Progenitor cell of endocrine pancreas (in vitro differentiated cells): ENCODE measurements around the gene MAML3. TPM values are rescaled to one million over a fixed set of nuclear protein-coding genes. Genes with fewer than 3 reads are reported as not detected.
A peak's percentile ranks its signal among the peaks of the same experiment; 100 is the strongest.

Experiments used
- DNase-seq: peaks from one replicate; pipeline ENCODE4 v3.0.0; 2021; ENCODE audit warnings: low spot score; ENCODE audit not compliant: unreplicated experiment
- H3K27ac Mint-ChIP-seq: 2 replicates; pipeline ENCODE4 v1.8.0; 2021; ENCODE audit warnings: mild to moderate bottlenecking, moderate library complexity, mixed read lengths
- H3K27me3 Mint-ChIP-seq: 2 replicates; pipeline ENCODE4 v1.8.0; 2021; ENCODE audit warnings: mixed read lengths
- H3K36me3 Mint-ChIP-seq: 2 replicates; pipeline ENCODE4 v1.8.0; 2022; ENCODE audit warnings: mixed read lengths; ENCODE audit not compliant: insufficient read depth
- H3K4me1 Mint-ChIP-seq: 2 replicates; pipeline ENCODE4 v1.8.0; 2021; ENCODE audit warnings: low read depth, mixed read lengths
- H3K4me3 Mint-ChIP-seq: 2 replicates; pipeline ENCODE4 v1.8.0; 2021; ENCODE audit warnings: low read depth, mild to moderate bottlenecking, moderate library complexity, mixed read lengths
- H3K9me3 Mint-ChIP-seq: 2 replicates; pipeline ENCODE4 v1.8.0; 2021; ENCODE audit warnings: low read depth, mixed read lengths
- CTCF ChIP-seq: fragments of 200-600 bp; sonication (generic); IDR thresholded peaks from one replicate; pipeline ENCODE4 v1.5.0; 2021; ENCODE audit warnings: antibody characterized with exemption, mild to moderate bottlenecking; ENCODE audit not compliant: unreplicated experiment
- total RNA-seq: library from RNA; stranded (reverse); gene quantifications from 2 replicates; pipeline ENCODE4 v1.2.1, GENCODE V29; 2021

The MAML3 gene
- total RNA-seq, 1 donor from 2014 or later, result 48.5 TPM

GRCh38 chr4:139922406-139923024 is 231.5 kb downstream of the MAML3 start:
- Mint-ChIP-seq H3K27ac (no peak overlapping the region), H3K9me3 (peaks cover 5% of the 10 kb centered on the region), H3K4me1 (peaks cover 59% of the 10 kb centered on the region), H3K4me3 (no peak overlapping the region), H3K27me3 (no peaks in the 10 kb centered on the region), H3K36me3 (peaks cover 8% of the 10 kb centered on the region)
- TF ChIP-seq CTCF, result no peak
- DNase-seq, result no peak

- Mint-ChIP-seq H3K36me3 (peaks cover 7% of the 10 kb centered on the region), H3K4me3 (peak overlapping the region; percentile 14), H3K27ac (peak overlapping the region; percentile 91), H3K4me1 (peaks cover 62% of the 10 kb centered on the region), H3K9me3 (peaks cover 5% of the 10 kb centered on the region), H3K27me3 (no peaks in the 10 kb centered on the region)
- TF ChIP-seq CTCF, result no peak
- DNase-seq, result peak; percentile 29
Measured at GRCh38 chr4:139921429-139922184, 232.4 kb downstream of the MAML3 start.

- peaks cover 66% of the 10 kb centered on the region for H3K4me1 Mint-ChIP-seq
- H3K9me3 Mint-ChIP-seq, result peaks cover 5% of the 10 kb centered on the region
- peak overlapping the region; percentile 91 for H3K27ac Mint-ChIP-seq
- peaks cover 7% of the 10 kb centered on the region for H3K36me3 Mint-ChIP-seq
- DNase-seq, result no peak
- H3K4me3 Mint-ChIP-seq, result no peak overlapping the region
- no peak for TF ChIP-seq CTCF
- no peaks in the 10 kb centered on the region for H3K27me3 Mint-ChIP-seq
Measured at GRCh38 chr4:139920486-139921002, 233.4 kb downstream of the MAML3 start.

- no peak for DNase-seq
- TF ChIP-seq CTCF, result no peak
- Mint-ChIP-seq H3K27me3 (no peaks in the 10 kb centered on the region), H3K4me3 (peak overlapping the region; percentile 32), H3K36me3 (peaks cover 7% of the 10 kb centered on the region), H3K27ac (peak overlapping the region; percentile 72), H3K9me3 (peaks cover 5% of the 10 kb centered on the region), H3K4me1 (peaks cover 66% of the 10 kb centered on the region)
Measured at GRCh38 chr4:139919521-139919920, 234.5 kb downstream of the MAML3 start.

- DNase-seq, result no peak
- TF ChIP-seq CTCF, result no peak
- H3K4me3 Mint-ChIP-seq, result no peak overlapping the region
- no peaks in the 10 kb centered on the region for H3K27me3 Mint-ChIP-seq
- H3K36me3 Mint-ChIP-seq, result peaks cover 7% of the 10 kb centered on the region
- H3K27ac Mint-ChIP-seq, result no peak overlapping the region
- peaks cover 5% of the 10 kb centered on the region for H3K9me3 Mint-ChIP-seq
- peaks cover 64% of the 10 kb centered on the region for H3K4me1 Mint-ChIP-seq
Measured at GRCh38 chr4:139919004-139919403, 235.0 kb downstream of the MAML3 start.
